ENCODE measurements around the gene IL15RA.
"Not testable (repeated sequence)": the region's sequence is repeated elsewhere in the genome, so short reads cannot be mapped to it uniquely, and the experiment has no call there.

IL15RA gene

DNA sequence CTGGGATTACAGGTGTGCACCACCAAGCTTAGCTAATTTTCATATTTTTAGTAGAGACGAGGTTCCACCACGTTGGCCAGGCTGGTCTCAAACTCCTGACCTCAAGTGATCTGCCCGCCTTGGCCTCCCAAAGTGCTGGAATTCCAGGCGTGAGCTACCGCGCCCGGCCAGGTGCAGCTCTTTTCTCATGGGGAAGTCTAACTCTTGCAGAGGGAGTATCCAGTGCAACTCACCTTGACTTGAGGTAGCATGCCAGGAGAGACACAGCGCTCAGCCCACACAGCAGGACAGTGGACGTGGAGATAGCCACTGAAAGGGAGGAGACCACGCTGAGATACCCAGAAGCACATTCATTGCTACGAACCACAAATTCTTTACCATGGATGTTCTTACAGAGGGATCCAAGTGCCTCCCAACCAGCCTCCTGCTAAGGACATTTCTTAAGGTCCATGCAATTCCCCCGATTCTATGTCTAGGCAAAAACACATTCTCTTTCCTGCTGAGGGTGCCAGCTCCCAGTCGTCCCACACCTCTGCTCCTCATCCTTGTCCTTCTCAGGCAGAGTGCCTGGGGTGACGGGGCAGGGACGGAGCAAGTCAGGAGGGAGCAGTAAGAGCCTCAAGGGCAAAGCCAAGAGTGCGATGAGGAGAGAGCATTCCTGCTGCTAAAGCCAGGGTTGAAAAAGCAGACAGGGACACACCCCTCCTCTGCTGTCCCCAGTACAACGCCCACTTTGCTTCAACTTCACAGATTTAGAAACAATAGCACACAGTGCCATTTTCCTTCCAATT is 21.0 kb downstream of the IL15RA start:
- no peak for TF ChIP-seq POLR2A (IDR thresholded peaks at IDR 0.05; ENCODE audit: low read depth, low read length)
- no peak for TF ChIP-seq POLR2AphosphoS5 (IDR thresholded peaks at IDR 0.05; ENCODE audit: low read depth, low read length)
- no peak for TF ChIP-seq TAF1 (IDR thresholded peaks at IDR 0.05; ENCODE audit: borderline replicate concordance, low read depth, low read length)
- DNase-seq (ENCODE audit: insufficient read length) (no peak), FAIRE-seq (no peak)

- no peak for TF ChIP-seq POLR2A (IDR thresholded peaks at IDR 0.05; ENCODE audit: low read depth, low read length)
- no peak for TF ChIP-seq POLR2AphosphoS5 (IDR thresholded peaks at IDR 0.05; ENCODE audit: low read depth, low read length)
- TF ChIP-seq TAF1 (IDR thresholded peaks at IDR 0.05; ENCODE audit: borderline replicate concordance, low read depth, low read length), result no peak
- FAIRE-seq (no peak), DNase-seq (ENCODE audit: insufficient read length) (no peak)
Measured at GRCh38 chr10:5953676-5954075, 23.7 kb downstream of the IL15RA start.

DNA sequence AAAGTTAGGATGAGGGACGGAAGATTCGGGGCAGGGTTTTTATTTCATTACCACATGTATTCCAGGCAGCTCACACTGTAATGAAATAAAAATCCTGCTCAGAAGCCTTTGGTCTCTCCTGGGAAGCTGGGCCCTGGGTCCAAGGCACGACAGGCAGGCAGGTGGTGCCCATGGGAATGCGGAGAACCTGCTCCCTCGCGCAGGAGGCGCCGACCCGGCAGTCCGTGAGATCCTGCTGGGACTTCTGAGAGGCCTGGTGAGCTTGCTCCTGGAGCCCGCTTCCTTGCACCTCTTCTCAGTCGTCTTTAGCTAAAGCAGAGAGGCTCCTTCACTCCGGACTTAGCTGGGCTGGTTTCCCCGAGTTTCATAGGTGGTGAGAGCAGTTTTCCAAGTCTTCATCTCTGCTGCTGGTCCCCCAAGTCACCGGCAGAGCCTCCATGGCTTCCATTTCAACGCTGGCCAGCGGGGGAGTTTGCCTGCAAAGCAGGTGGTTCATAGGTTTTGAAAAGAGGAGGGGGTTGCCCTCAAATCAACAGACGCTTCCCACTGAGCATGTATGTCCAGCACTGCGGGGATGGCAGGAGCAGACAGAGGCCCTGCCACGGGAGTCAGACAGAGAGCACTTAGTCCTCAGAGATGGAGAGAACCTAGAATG is 24.5 kb downstream of the IL15RA start:
- no peak for DNase-seq (ENCODE audit: insufficient read length)
- no peak for TF ChIP-seq POLR2A (IDR thresholded peaks at IDR 0.05; ENCODE audit: low read depth, low read length)
- no peak for TF ChIP-seq POLR2AphosphoS5 (IDR thresholded peaks at IDR 0.05; ENCODE audit: low read depth, low read length)
- TF ChIP-seq TAF1 (IDR thresholded peaks at IDR 0.05; ENCODE audit: borderline replicate concordance, low read depth, low read length), result no peak
- no peak for FAIRE-seq

DNA sequence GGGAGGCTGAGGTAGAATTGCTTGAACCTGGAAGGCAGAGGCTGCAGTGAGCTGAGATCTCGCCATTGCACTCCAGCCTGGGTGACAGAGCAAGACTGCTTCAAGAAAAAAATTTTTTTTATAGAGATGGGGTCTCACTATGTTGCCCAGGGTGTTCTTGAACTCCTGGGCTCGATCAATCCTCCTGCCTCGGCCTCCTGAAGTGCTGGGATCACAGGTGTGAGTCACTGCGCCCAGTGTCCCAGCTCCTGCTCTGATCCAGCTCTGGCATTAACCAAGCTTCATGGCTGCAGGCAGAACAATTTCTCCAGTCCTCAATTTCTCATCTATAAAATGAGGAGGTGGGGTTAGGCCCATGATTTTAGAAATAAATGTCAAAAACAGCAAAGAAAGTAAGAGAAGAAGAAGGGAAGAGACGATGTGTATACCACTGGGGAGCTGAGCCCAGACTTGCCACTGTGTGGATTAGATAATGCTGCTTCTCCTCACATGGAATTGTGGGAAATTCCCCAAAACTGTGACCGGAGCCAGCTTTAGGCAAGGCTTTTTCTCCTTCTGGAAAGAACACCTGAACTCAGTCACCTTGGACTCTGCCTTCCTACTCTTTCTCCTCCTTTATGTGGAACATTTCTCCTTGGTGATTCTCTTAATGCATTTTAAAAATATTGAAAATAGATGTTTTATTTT is 25.5 kb downstream of the IL15RA start:
- FAIRE-seq, result no peak
- no peak for DNase-seq (ENCODE audit: insufficient read length)
- TF ChIP-seq TAF1 (IDR thresholded peaks at IDR 0.05; ENCODE audit: borderline replicate concordance, low read depth, low read length), result no peak

DNA sequence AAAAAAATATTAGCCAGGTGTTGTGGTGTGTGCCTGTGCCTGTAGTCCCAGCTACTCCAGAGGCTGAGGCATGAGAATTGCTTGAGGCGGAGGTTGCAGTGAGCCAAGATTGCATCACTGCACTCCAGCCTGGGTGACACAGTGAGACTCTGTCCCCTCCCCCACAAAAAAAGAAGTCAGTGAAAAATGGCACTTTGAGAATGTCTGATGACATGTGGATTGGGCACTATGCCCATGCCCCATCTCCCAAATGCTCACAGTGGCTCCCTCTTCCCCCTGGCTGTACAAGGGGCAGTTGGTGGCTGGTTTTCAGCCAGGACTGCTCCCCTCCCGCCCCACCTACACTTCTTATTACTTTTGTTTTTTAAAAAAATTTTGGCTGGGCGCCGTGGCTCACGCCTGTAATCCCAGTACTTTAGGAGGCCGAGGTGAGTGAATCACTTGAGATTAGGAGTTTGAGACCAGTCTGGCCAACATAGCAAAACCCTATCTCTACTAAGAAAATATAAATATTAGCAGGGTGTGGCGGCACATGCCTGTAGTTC is 26.1 kb downstream of the IL15RA start:
- TF ChIP-seq POLR2A (IDR thresholded peaks at IDR 0.05; ENCODE audit: low read depth, low read length) (no peak), POLR2AphosphoS5 (IDR thresholded peaks at IDR 0.05; ENCODE audit: low read depth, low read length) (no peak), TAF1 (IDR thresholded peaks at IDR 0.05; ENCODE audit: borderline replicate concordance, low read depth, low read length) (no peak)
- DNase-seq (ENCODE audit: insufficient read length) (no peak), FAIRE-seq (no peak)

DNA sequence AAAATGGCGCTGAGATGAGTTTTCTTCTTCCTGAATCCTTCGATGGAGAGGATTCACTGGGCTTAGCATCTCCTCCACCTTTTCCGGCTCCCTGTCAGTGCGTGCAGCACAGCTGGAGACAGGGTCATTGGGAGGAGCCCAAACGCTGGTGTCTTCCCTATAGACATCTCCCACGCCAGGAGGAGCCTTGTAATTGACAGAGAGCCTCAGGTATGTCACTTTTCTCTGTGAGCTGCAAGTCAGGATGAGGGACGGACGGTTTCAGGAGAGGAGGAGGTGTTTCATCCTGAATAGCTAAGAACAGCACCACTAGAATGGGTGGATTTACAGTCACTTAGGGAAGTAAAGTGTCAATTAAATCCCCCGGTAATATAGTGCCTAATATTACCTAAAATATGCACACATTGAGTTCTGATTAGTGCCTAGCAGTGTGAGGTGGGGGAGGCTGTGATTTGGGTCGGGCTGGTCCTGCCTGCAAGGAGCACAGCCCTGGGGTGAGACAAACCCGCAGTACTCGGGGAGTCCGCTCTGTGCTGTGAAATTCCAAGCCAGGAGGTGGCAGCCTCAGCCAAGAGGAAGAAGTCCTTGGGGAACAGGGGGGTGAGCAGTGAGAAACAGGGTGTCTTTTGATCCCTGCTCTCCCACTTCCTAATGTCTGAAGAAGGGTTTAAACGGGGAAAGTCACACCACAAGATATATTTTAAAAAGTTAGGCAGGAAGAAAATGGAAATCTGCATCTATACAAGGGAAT is 28.2 kb downstream of the IL15RA start:
- FAIRE-seq (no peak), DNase-seq (ENCODE audit: insufficient read length) (no peak)
- no peak for TF ChIP-seq POLR2AphosphoS5 (IDR thresholded peaks at IDR 0.05; ENCODE audit: low read depth, low read length)
- TF ChIP-seq POLR2A (IDR thresholded peaks at IDR 0.05; ENCODE audit: low read depth, low read length), result no peak
- TF ChIP-seq TAF1 (IDR thresholded peaks at IDR 0.05; ENCODE audit: borderline replicate concordance, low read depth, low read length), result no peak

DNA sequence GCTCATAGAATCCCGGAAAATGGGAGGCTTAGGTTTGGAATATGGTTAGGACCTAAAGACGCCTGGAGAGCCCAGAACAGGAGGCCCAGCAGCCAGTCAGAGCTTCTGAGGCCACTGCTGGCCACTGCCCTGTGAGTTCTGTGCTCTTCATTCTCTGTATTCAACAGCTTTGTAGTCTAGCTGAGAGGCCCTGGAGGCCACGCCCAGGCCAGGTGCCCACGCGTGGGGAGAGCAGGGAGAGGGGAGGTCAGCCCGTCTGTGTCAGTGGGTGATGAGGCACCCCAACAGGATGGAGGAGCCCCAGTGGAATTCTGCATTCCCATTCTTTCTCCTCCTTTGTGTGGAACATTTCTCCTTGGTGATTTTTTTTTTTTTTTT is 29.1 kb downstream of the IL15RA start:
- FAIRE-seq, result no peak
- no peak for TF ChIP-seq POLR2A (IDR thresholded peaks at IDR 0.05; ENCODE audit: low read depth, low read length)
- TF ChIP-seq TAF1 (IDR thresholded peaks at IDR 0.05; ENCODE audit: borderline replicate concordance, low read depth, low read length), result no peak
- TF ChIP-seq POLR2AphosphoS5 (IDR thresholded peaks at IDR 0.05; ENCODE audit: low read depth, low read length), result no peak
- DNase-seq (ENCODE audit: insufficient read length), result no peak

GRCh38 chr10:5947471-5948207 is 29.7 kb downstream of the IL15RA start:
- no peak for DNase-seq (ENCODE audit: insufficient read length)
- TF ChIP-seq TAF1 (IDR thresholded peaks at IDR 0.05; ENCODE audit: borderline replicate concordance, low read depth, low read length) (no peak), POLR2A (IDR thresholded peaks at IDR 0.05; ENCODE audit: low read depth, low read length) (no peak), POLR2AphosphoS5 (IDR thresholded peaks at IDR 0.05; ENCODE audit: low read depth, low read length) (no peak)
- no peak for FAIRE-seq

- TF ChIP-seq POLR2A (IDR thresholded peaks at IDR 0.05; ENCODE audit: low read depth, low read length) (no peak), TAF1 (IDR thresholded peaks at IDR 0.05; ENCODE audit: borderline replicate concordance, low read depth, low read length) (no peak), POLR2AphosphoS5 (IDR thresholded peaks at IDR 0.05; ENCODE audit: low read depth, low read length) (no peak)
- DNase-seq (ENCODE audit: insufficient read length) (no peak), FAIRE-seq (no peak)
Measured at GRCh38 chr10:5946786-5947185, 30.6 kb downstream of the IL15RA start.

GRCh38 chr10:5946419-5946775 is 30.9 kb downstream of the IL15RA start:
- FAIRE-seq, result not testable (repeated sequence)

More at GRCh38 chr10:5946419-5946775, 30.9 kb downstream of the IL15RA start:
- not testable (repeated sequence) for DNase-seq (ENCODE audit: insufficient read length)
